Astrocyte (in vitro differentiated cells and primary cell): ENCODE measurements around the gene BIRC7. TPM values are rescaled to one million over a fixed set of nuclear protein-coding genes. Genes with fewer than 3 reads are reported as not detected.
A peak's percentile ranks its signal among the peaks of the same experiment; 100 is the strongest.

Experiments used
- DNase-seq: peaks from one replicate; pipeline ENCODE4 v3.0.0-alpha.2; 2010; ENCODE audit warnings: low read depth
- FAIRE-seq: peaks from 2 replicates; lab custom pipeline; 2011; peaks lifted over from hg19 to GRCh38; lab: Jason Lieb, UNC
- H2AFZ ChIP-seq: 2 replicates; pipeline ENCODE4 v1.6.0; 2012; ENCODE audit warnings: low read depth, low read length, inconsistent platforms
- H3K27ac ChIP-seq: 2 replicates; pipeline ENCODE4 v1.5.1; 2011; ENCODE audit warnings: low read depth, low read length, inconsistent platforms
- H3K27me3 ChIP-seq: 2 replicates; pipeline ENCODE4 v1.6.0; 2011; ENCODE audit warnings: low read length, inconsistent platforms; ENCODE audit not compliant: insufficient read depth
- H3K36me3 ChIP-seq: 2 replicates; pipeline ENCODE4 v1.5.1; 2011; ENCODE audit warnings: low read length, inconsistent platforms; ENCODE audit not compliant: insufficient read depth
- H3K4me1 ChIP-seq: 2 replicates; pipeline ENCODE4 v1.5.1; 2011; ENCODE audit warnings: low read length, inconsistent platforms; ENCODE audit not compliant: insufficient read depth
- H3K4me2 ChIP-seq: 2 replicates; pipeline ENCODE4 v1.6.0; 2012; ENCODE audit warnings: low read length, inconsistent platforms
- H3K4me3 ChIP-seq: 2 replicates; pipeline ENCODE4 v1.5.1; 2011; ENCODE audit warnings: low read depth, mild to moderate bottlenecking, low read length, inconsistent platforms; ENCODE audit not compliant: insufficient read depth
- H3K79me2 ChIP-seq: 2 replicates; pipeline ENCODE4 v1.6.0; 2012; ENCODE audit warnings: mild to moderate bottlenecking, low read length, inconsistent platforms; ENCODE audit not compliant: insufficient read depth
- H3K9ac ChIP-seq: 2 replicates; pipeline ENCODE4 v1.6.0; 2012; ENCODE audit warnings: mild to moderate bottlenecking, low read length, inconsistent platforms
- H3K9me3 ChIP-seq: 2 replicates; pipeline ENCODE4 v1.5.1; 2012; ENCODE audit warnings: low read depth, mild to moderate bottlenecking, low read length, inconsistent platforms; ENCODE audit not compliant: insufficient read depth
- H4K20me1 ChIP-seq: 2 replicates; pipeline ENCODE4 v1.6.0; 2012; ENCODE audit warnings: low read length, inconsistent platforms; ENCODE audit not compliant: insufficient read depth
- H3K27ac Mint-ChIP-seq: one replicate; pipeline ENCODE4 v1.8.0; 2021; ENCODE audit warnings: mild to moderate bottlenecking, mixed read lengths; ENCODE audit not compliant: unreplicated experiment
- H3K27me3 Mint-ChIP-seq: one replicate; pipeline ENCODE4 v1.8.0; 2021; ENCODE audit warnings: low read depth, mixed read lengths; ENCODE audit not compliant: unreplicated experiment
- H3K36me3 Mint-ChIP-seq: one replicate; pipeline ENCODE4 v1.8.0; 2021; ENCODE audit warnings: low read depth, mixed read lengths; ENCODE audit not compliant: unreplicated experiment
- H3K4me1 Mint-ChIP-seq: one replicate; pipeline ENCODE4 v1.8.0; 2021; ENCODE audit warnings: low read depth, mixed read lengths; ENCODE audit not compliant: unreplicated experiment
- H3K4me3 Mint-ChIP-seq: one replicate; pipeline ENCODE4 v1.8.0; 2021; ENCODE audit warnings: mild to moderate bottlenecking, moderate library complexity, mixed read lengths; ENCODE audit not compliant: unreplicated experiment
- H3K9me3 Mint-ChIP-seq: one replicate; pipeline ENCODE4 v1.8.0; 2021; ENCODE audit warnings: mild to moderate bottlenecking, mixed read lengths; ENCODE audit not compliant: unreplicated experiment
- EZH2 ChIP-seq: IDR thresholded peaks from 2 replicates; pipeline ENCODE4 v1.6.1; 2012; ENCODE audit warnings: mild to moderate bottlenecking, low read length, inconsistent platforms; ENCODE audit not compliant: insufficient read depth
- total RNA-seq: library from RNA; stranded (reverse); gene quantifications from 2 replicates; pipeline ENCODE4 v1.2.1, GENCODE V29; 2021
- TF ChIP-seq, protein P1 (sequence below): IDR thresholded peaks from 2 replicates; pipeline ENCODE4 v1.5.1; 2011; ENCODE audit warnings: low read depth, mild to moderate bottlenecking, inconsistent platforms, low read length, moderate library complexity; ENCODE audit not compliant: insufficient read depth

BIRC7 gene
- total RNA-seq, 1 donor from 2014 or later, result 3.3 TPM

DNA sequence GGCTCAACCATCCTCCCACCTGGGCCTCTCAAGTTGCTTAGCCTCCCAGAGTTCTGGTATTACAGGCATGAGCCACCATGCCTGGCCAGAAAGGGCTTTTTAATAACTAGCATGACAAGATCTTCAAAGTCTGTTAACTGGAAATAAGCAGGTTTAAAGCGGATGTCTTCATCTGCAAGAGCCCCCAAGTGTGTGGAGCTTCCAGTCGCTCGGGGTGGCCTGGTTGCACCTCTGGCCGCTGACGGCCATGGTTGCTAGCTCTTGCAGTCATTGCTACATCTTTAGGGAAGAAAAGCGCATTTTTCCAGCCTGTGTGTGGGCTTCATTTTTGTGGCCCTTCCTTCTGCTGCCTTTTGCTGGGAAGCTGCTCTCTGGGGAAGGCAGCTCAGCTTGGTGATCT, 44.7 kb downstream of the BIRC7 start:
- Histone ChIP-seq H3K9me3 (no peaks in the 10 kb centered on the region), H3K4me2 (no peak overlapping the region), H3K36me3 (peaks cover 33% of the 10 kb centered on the region), H3K79me2 (peaks cover 80% of the 10 kb centered on the region), H3K4me1 (no peaks in the 10 kb centered on the region), H3K9ac (no peak overlapping the region), H3K4me3 (no peak overlapping the region), H4K20me1 (peaks cover 100% of the 10 kb centered on the region), H3K27me3 (no peaks in the 10 kb centered on the region), H2AFZ (no peak overlapping the region), H3K27ac (no peak overlapping the region)
- Mint-ChIP-seq H3K4me3 (no peak overlapping the region), H3K27ac (peak overlapping the region; percentile 26), H3K9me3 (no peaks in the 10 kb centered on the region), H3K36me3 (peaks cover 12% of the 10 kb centered on the region), H3K4me1 (peaks cover 5% of the 10 kb centered on the region), H3K27me3 (no peaks in the 10 kb centered on the region)
- no peak for FAIRE-seq
- TF ChIP-seq, protein P1, sequence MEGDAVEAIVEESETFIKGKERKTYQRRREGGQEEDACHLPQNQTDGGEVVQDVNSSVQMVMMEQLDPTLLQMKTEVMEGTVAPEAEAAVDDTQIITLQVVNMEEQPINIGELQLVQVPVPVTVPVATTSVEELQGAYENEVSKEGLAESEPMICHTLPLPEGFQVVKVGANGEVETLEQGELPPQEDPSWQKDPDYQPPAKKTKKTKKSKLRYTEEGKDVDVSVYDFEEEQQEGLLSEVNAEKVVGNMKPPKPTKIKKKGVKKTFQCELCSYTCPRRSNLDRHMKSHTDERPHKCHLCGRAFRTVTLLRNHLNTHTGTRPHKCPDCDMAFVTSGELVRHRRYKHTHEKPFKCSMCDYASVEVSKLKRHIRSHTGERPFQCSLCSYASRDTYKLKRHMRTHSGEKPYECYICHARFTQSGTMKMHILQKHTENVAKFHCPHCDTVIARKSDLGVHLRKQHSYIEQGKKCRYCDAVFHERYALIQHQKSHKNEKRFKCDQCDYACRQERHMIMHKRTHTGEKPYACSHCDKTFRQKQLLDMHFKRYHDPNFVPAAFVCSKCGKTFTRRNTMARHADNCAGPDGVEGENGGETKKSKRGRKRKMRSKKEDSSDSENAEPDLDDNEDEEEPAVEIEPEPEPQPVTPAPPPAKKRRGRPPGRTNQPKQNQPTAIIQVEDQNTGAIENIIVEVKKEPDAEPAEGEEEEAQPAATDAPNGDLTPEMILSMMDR, result no peak
- no peak for TF ChIP-seq EZH2
- no peak for DNase-seq

DNA sequence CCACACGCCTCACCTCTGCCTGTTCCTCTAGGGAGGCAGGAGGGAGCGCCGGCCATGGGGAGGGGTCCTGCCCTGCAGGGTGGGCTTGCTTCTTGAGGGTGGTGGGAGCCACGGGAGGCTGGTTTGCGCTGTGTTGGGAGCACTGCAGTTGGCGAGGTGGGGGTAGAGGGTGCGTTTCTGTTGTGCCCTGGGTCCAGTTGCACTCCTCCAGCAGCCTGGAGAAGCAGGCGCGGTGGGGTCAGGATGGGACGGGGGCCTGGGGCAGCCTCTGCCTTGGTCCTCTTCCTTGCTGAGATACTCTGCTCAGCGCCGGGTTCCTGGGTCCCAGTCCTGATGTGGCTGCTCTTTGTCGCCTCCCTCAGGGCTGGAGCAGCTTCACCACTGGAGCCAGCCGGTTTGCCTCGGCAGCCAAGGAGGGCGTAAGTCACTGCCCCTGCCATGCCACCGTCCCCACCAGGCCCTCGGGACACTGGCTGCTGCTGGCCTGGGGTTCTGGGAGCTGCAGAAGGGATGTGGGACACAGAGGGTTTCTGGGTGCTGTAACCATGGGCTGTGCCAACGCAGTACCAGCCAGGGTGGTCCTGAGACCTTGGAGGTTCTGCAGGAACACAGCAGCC, 45.3 kb downstream of the BIRC7 start:
- FAIRE-seq (no peak), DNase-seq (no peak)
- Mint-ChIP-seq H3K27me3 (no peaks in the 10 kb centered on the region), H3K4me1 (peaks cover 2% of the 10 kb centered on the region), H3K27ac (peak overlapping the region; percentile 26), H3K4me3 (no peak overlapping the region), H3K36me3 (peaks cover 15% of the 10 kb centered on the region), H3K9me3 (no peaks in the 10 kb centered on the region)
- H3K4me1 ChIP-seq, result no peaks in the 10 kb centered on the region
- no peak overlapping the region for H3K4me3 ChIP-seq
- no peak overlapping the region for H3K27ac ChIP-seq
- H3K27me3 ChIP-seq, result no peaks in the 10 kb centered on the region
- no peak overlapping the region for H3K4me2 ChIP-seq
- H2AFZ ChIP-seq, result no peak overlapping the region
- no peaks in the 10 kb centered on the region for H3K9me3 ChIP-seq
- peaks cover 33% of the 10 kb centered on the region for H3K36me3 ChIP-seq
- no peak overlapping the region for H3K9ac ChIP-seq
- peaks cover 100% of the 10 kb centered on the region for H4K20me1 ChIP-seq
- no peak for TF ChIP-seq EZH2
- TF ChIP-seq, protein P1, result no peak
- H3K79me2 ChIP-seq, result peaks cover 73% of the 10 kb centered on the region
